HCT116 (cell line): ENCODE measurements around the gene STK38L. TPM values are rescaled to one million over a fixed set of nuclear protein-coding genes. Genes with fewer than 3 reads are reported as not detected.

Source experiments
- ATAC-seq: fragments of 200-7000 bp; cut with Tn5 transposase; 2 replicates; pipeline ENCODE4 v1.9.1; 2020; ENCODE audit warnings: mild to moderate bottlenecking, moderate library complexity
- BruUV-seq: library from RNA; stranded (reverse); fragments of 400-500 nt; replicated peaks from 2 replicates; lab custom pipeline; 2021; lab: Mats Ljungman, UMichigan
- CTCF ChIA-PET: fragments of 300-600 bp; sonication (Branson Sonifier 250); formaldehyde crosslinking; loops from one replicate; lab custom pipeline; 2021; ENCODE audit warnings: antibody characterized with exemption; lab: Charles Lee
- POLR2A ChIA-PET: fragments of 300-600, 350-600 bp; sonication (Branson Sonifier 250); formaldehyde crosslinking; loops from one replicate; lab custom pipeline; 2021; ENCODE audit warnings: antibody characterized with exemption; lab: Charles Lee
- RAD21 ChIA-PET, 2 experiments: fragments of 300-600 bp; sonication (Branson Sonifier 250); formaldehyde crosslinking; loops; one replicate each; lab custom pipeline; 2023; ENCODE audit warnings: low total read pairs in 2 of 2; ENCODE audit not compliant: uncharacterized antibody in 2 of 2, unreplicated experiment in 2 of 2, low non-redundant PET in 1 of 2; lab: Charles Lee
- DNase-seq: peaks from one replicate; pipeline ENCODE4 v3.0.0-alpha.2; 2010; ENCODE audit warnings: low read depth, low spot score
- H2AFZ ChIP-seq: fragments of 200-600 bp; shearing (Covaris generic), sonication (generic); 2 replicates; pipeline ENCODE4 v1.6.1; 2017; ENCODE audit warnings: low read depth, mixed run types, mixed read lengths, antibody characterized with exemption, low read length; ENCODE audit not compliant: poor library complexity, severe bottlenecking
- H3K27ac ChIP-seq: 2 replicates; pipeline ENCODE4 v1.5.1; 2012; ENCODE audit warnings: low read depth, low read length
- H3K27me3 ChIP-seq: fragments of 200-600 bp; sonication (generic); 2 replicates; pipeline ENCODE4 v1.6.1; 2016; ENCODE audit warnings: mixed run types, low read length, mixed read lengths; ENCODE audit not compliant: insufficient read depth
- H3K36me3 ChIP-seq, 2 experiments: fragments of 200-500 bp in 1 of 2; fragments of 200-600 bp in 1 of 2; sonication (Bioruptor generic) in 1 of 2; sonication (generic) in 1 of 2; 2 replicates each; pipeline versions ENCODE4 v1.5.1 to v1.6.1; 2014 to 2016; ENCODE audit warnings: low read length in 2 of 2, inconsistent platforms in 1 of 2, mixed read lengths in 1 of 2, mixed run types in 1 of 2; ENCODE audit not compliant: insufficient read depth in 2 of 2, control insufficient read depth in 1 of 2
- H3K4me1 ChIP-seq, 2 experiments: fragments of 200-600 bp in 1 of 2; sonication (generic) in 1 of 2; 2 replicates each; pipeline versions ENCODE4 v1.5.1 to v1.6.1; 2012 to 2017; ENCODE audit warnings: low read length in 2 of 2, inconsistent platforms in 1 of 2, mild to moderate bottlenecking in 1 of 2, mixed read lengths in 1 of 2, mixed run types in 1 of 2, moderate library complexity in 1 of 2; ENCODE audit not compliant: insufficient read depth in 2 of 2, control insufficient read depth in 1 of 2
- H3K4me2 ChIP-seq: fragments of 200-600 bp; sonication (generic); 2 replicates; pipeline ENCODE4 v1.6.1; 2017; ENCODE audit warnings: mixed run types, low read length, mixed read lengths
- H3K4me3 ChIP-seq, 2 experiments: fragments of 200-600 bp in 1 of 2; sonication (generic) in 1 of 2; replicated peaks in 1 of 2; 2 replicates each; pipeline ENCODE4 v1.5.1; 2011 to 2016; ENCODE audit warnings: low read length in 2 of 2, control low read depth in 1 of 2, low read depth in 1 of 2, mild to moderate bottlenecking in 1 of 2, mixed read lengths in 1 of 2, mixed run types in 1 of 2
- H3K79me2 ChIP-seq: fragments of 200-600 bp; sonication (generic); 2 replicates; pipeline ENCODE4 v1.6.1; 2017; ENCODE audit warnings: mild to moderate bottlenecking, mixed run types, low read length, moderate library complexity, mixed read lengths; ENCODE audit not compliant: insufficient read depth
- H3K9ac ChIP-seq: fragments of 200-600 bp; sonication (generic); 2 replicates; pipeline ENCODE4 v1.6.1; 2016; ENCODE audit warnings: low read length, mixed read lengths
- H3K9me2 ChIP-seq: fragments of 200-600 bp; sonication (generic), shearing (Covaris generic); 2 replicates; pipeline ENCODE4 v1.6.1; 2017; ENCODE audit warnings: mixed run types, mild to moderate bottlenecking, moderate library complexity; ENCODE audit not compliant: insufficient read depth
- H3K9me3 ChIP-seq, 2 experiments: fragments of 200-500 bp in 1 of 2; fragments of 200-600 bp in 1 of 2; sonication (Bioruptor generic) in 1 of 2; sonication (generic) in 1 of 2; 2 replicates each; pipeline ENCODE4 v1.6.1; 2014 to 2017; ENCODE audit warnings: low read length in 2 of 2, mixed read lengths in 2 of 2, inconsistent platforms in 1 of 2, low read depth in 1 of 2, mild to moderate bottlenecking in 1 of 2, mixed run types in 1 of 2, moderate library complexity in 1 of 2; ENCODE audit not compliant: control insufficient read depth in 1 of 2, insufficient read depth in 1 of 2
- H4K20me1 ChIP-seq: fragments of 200-600 bp; sonication (generic), shearing (Covaris generic); 2 replicates; pipeline ENCODE4 v1.6.1; 2017; ENCODE audit warnings: mixed run types, mild to moderate bottlenecking, moderate library complexity; ENCODE audit not compliant: insufficient read depth
- CBX3 ChIP-seq: IDR thresholded peaks from 2 replicates; pipeline ENCODE4 v1.6.1; 2012; ENCODE audit warnings: low read depth
- CEBPB ChIP-seq: IDR thresholded peaks from 2 replicates; pipeline ENCODE4 v1.6.1; 2012; ENCODE audit warnings: low read depth
- EZH2 ChIP-seq: fragments of 200-600 bp; sonication (generic); IDR thresholded peaks from 2 replicates; pipeline ENCODE4 v1.6.1; 2017; ENCODE audit warnings: antibody characterized with exemption, mixed run types
- FOSL1 ChIP-seq: IDR thresholded peaks from 2 replicates; pipeline ENCODE4 v1.6.1; 2012; ENCODE audit warnings: low read depth
- RAD21 ChIP-seq: IDR thresholded peaks from 2 replicates; pipeline ENCODE4 v1.6.1; 2012; ENCODE audit warnings: low read depth, mild to moderate bottlenecking
- SIN3A ChIP-seq: IDR thresholded peaks from 2 replicates; pipeline ENCODE4 v1.6.1; 2012; ENCODE audit warnings: low read depth
- SP1 ChIP-seq: IDR thresholded peaks from 2 replicates; pipeline ENCODE4 v1.6.1; 2012; ENCODE audit warnings: low read depth
- TCF7L2 ChIP-seq: IDR thresholded peaks from 2 replicates; pipeline ENCODE4 v1.7.0; 2011; ENCODE audit warnings: borderline replicate concordance, inconsistent platforms; ENCODE audit not compliant: insufficient read depth, insufficient read length; ENCODE audit errors: extremely low read depth
- ZBTB33 ChIP-seq: IDR thresholded peaks from 2 replicates; pipeline ENCODE4 v1.6.1; 2011; ENCODE audit warnings: mild to moderate bottlenecking, low read length, moderate library complexity; ENCODE audit not compliant: insufficient replicate concordance; ENCODE audit errors: extremely low read depth
- ZFX ChIP-seq: fragments of 450-650 bp; IDR thresholded peaks from 2 replicates; pipeline ENCODE4 v1.6.1; 2017
- ZNF274 ChIP-seq: fragments of 200-500 bp; sonication (Bioruptor generic); IDR thresholded peaks from 2 replicates; pipeline ENCODE4 v1.6.1; 2014; ENCODE audit warnings: mild to moderate bottlenecking, low read depth, low read length, inconsistent platforms
- intact Hi-C: fragments of 100-400 bp; cut with micrococcal nuclease; formaldehyde crosslinking; loops from 2 replicates; pipeline ENCODE4 v1.10.0; 2022
- total RNA-seq: library from RNA; stranded (reverse); gene quantifications from one replicate; pipeline ENCODE4 v1.2.1, GENCODE V29; 2021; ENCODE audit not compliant: unreplicated experiment

STK38L gene
- total RNA-seq, 1 experiment from 2014 or later, result 23.9 TPM

- H4K20me1 ChIP-seq, result no peaks in the 10 kb centered on the region
- ChIA-PET RAD21 (no interaction called here), POLR2A (no interaction called here), CTCF (interaction anchor here (0.7 to 6.1 kb wide), 2 partner anchors 288 to 574 kb away, joined by 3 to 68 read pairs; no protein-coding TSS in a partner anchor)
- no peak overlapping the region for H3K4me3 ChIP-seq
- H3K4me2 ChIP-seq, result no peak overlapping the region
- H3K36me3 ChIP-seq, result no peaks in the 10 kb centered on the region
- BruUV-seq, result no TSS peak
- intact Hi-C loops, result loop anchor here (10.0 kb wide), 1 partner anchor 159 kb away; no protein-coding TSS in a partner anchor
- H3K27ac ChIP-seq, result no peak overlapping the region
- no peak overlapping the region for H2AFZ ChIP-seq
- H3K4me1 ChIP-seq, result no peaks in the 10 kb centered on the region
- no peak for TF ChIP-seq FOSL1
- no peak for TF ChIP-seq ZNF274
- no peak for TF ChIP-seq CBX3
- TF ChIP-seq SP1, result no peak
- TF ChIP-seq ZBTB33, result no peak
- no peak for TF ChIP-seq TCF7L2
- TF ChIP-seq CEBPB, result no peak
- TF ChIP-seq EZH2, result no peak
- TF ChIP-seq SIN3A, result no peak
- no peak for TF ChIP-seq RAD21
- TF ChIP-seq ZFX, result no peak
- H3K9me2 ChIP-seq, result no peaks in the 10 kb centered on the region
- no peak for ATAC-seq
- H3K79me2 ChIP-seq, result no peaks in the 10 kb centered on the region
- H3K9me3 ChIP-seq, result no peaks in the 10 kb centered on the region
- H3K27me3 ChIP-seq, result no peaks in the 10 kb centered on the region
- no peak overlapping the region for H3K9ac ChIP-seq
- no peak for DNase-seq
Measured at GRCh38 chr12:27303139-27304111, 59.3 kb downstream of the STK38L start.
